ENCODE measurements around the gene GARIN5A. TPM values are rescaled to one million over a fixed set of nuclear protein-coding genes. Genes with fewer than 3 reads are reported as not detected.

Gene GARIN5A
- polyA plus RNA-seq, 4 donors, result 3.3 to 10.3 (median 6.6) TPM

DNA sequence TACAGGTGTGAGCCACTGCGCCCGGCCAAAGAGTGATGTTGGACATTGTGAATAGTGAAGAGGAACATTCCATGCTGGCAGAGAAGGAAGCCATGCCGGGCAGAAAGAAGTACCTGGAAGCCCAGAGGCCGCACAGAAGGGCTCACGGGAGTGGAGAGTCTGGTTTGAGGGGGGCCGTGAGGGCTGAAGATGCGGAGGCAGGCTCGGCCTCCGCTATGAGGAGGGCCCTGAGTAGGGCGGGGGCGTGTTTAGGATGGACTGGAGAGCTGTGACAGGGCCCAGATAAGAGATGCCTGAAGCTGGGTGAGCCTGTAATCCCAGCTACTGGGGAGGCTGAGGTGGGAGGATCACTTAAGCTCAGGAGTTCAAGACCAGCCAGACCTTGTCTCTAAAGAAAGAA lies 32.7 kb upstream of the GARIN5A start:
- DNase-seq (ENCODE audit: low read depth in 4 of 4, low spot score in 3 of 4), result no peak

DNA sequence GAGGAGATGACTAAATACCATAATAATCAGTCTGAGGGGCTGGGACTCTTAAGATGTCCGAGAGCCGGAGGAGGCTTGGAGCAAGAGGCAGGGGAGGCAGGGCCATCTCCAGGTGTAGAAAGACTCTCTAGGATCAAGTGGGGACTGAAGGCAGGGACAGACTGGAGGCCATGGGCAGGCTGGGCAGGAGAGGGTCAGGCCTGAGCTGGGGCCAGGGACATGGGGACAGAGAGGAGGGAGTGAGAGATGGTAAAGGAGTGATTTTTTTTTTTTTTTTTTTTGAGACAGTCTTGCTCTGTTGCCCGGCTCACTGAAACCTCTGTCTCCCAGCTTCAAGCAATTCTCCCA lies 32.2 kb upstream of the GARIN5A start:
- DNase-seq (ENCODE audit: low read depth in 4 of 4, low spot score in 3 of 4), result no peak

DNA sequence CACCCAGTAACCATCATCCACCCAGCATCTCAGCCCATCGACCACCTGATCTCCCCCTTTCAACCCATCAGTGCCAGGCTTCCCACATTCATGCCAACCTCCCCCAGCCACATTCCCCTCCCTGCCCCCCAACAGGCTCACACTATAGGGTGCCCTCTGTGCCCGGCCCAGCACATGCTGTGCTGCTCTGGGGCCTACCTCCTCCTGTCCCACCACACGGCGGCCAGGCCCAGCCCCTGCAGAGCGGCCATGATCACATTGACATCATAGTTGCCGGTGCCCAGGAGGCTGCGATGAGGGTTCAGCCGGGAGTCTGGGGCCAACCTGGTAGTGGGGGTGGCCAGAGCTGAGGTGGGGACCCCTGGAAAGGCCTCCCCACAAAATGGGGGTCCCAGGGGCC lies 30.7 kb upstream of the GARIN5A start:
- no peak for DNase-seq (ENCODE audit: low read depth in 4 of 4, low spot score in 3 of 4)

DNA sequence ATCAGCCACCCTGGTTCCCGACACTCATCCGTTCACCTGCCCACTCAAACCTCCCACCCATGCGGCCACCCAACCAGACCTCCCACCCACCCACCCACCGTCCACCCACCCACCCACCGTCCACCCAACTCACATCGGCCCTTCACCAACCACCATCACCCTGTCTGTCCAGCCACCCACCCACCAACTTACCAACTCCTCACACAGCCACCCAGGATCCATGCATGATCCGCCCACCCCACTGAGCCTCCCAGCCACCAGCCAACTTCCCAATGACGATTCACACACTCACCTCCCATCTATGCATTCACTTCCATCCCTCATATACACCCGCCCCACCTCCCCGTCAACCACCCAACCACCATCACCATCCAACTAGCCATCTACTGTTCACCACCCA lies 30.1 kb upstream of the GARIN5A start:
- no peak for DNase-seq (ENCODE audit: low read depth in 4 of 4, low spot score in 3 of 4)

DNA sequence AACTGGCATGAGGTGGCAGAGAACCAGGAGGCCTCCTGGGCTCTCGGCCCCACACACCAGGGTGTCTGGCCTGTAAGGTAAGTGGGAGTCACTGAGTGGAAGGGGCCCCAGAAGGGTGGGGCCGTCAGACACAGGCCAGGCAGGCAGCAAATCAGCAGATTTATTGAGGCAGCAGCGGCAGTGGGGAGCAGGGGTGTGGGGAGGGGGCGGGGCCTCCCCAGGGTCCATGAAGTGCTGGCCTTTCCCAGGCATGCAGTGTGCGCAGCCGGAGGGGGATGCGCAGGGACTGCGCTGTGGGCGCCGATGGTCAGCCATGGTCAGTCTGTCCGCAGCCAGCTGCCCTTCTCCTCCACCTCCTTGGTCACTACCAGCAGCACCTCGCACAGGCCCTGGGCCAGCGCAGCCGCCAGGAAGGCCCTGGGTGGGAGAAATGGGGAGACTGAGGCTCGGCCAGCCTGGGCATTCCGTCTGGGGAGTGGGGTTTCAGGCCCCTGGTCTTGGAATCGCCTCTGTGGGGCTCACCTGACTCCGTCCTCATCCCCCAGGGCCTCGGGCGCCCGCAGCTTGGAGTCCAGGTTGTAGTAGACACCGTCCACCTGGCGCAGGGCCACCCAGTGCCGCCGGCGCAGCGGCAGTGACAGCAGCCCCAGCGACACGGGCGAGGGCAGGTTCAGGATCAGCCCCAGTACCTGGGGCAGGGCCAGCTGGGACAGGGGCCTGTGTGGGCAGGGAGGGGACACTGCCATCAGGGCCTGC lies 29.4 kb upstream of the GARIN5A start:
- DNase-seq (ENCODE audit: low read depth in 4 of 4, low spot score in 3 of 4), result no peak

DNA sequence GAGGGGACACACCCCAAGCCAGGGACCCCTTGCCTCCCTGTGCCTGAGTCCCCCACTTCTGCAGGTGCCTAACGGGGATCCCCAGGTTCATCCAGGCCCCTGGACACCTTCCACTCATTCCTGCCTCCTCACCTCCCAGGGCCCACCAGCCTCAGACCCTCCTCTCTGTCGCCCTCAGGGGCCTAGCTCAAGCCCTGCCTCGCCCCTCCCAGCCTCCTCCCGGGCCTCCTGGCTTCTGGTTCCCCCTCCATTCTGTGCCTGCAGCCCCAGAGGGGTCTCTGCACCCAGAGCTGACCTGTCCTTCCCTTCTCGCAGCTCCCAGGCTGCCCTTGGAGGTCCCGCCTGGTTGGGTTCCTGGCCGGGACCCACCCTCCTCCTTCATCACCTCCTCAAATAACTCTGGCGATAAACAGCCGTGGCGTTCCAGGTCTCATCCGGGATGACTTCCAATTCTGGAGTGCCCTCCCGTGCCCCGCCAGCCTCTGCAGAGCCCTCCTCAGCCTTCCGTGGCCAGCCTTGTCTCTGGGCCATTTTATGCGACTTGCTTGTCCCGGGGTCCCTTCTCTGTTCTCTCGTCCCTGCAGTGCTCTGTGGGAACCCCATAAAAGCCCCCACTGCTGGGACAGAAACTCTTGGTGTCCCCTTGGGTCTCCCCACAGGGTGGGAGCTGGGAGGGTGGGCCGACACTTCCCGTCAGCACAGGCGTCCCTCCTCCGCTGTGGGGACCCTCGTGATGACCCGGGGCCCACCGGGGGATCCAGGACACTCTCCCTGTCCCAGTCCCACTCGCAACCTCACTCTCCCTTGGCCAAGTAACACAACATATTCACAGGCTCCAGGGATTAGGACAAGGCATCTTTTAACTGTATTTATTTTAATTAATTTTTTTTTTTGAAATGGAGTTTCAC lies 25.2 kb upstream of the GARIN5A start:
- DNase-seq (ENCODE audit: low read depth in 4 of 4, low spot score in 3 of 4), result no peak

DNA sequence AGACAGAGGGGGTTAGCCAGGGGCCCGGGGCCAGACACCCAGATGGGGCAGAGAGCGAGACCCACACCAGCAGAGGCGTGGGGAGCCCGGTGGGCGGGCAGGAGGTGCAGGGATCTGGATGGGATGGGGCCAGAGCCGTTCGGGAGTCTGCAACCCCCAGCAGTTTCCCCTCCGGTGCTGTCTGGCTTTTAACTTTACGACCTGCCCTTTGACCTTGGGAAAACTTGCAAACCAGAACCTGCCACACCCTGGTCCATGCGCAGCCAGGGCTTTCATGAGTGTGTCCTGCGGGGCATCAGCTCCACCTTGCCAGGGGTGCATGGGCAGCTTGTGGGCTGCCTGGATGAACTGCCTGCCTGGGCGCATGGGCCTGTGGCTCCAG lies 24.5 kb upstream of the GARIN5A start:
- no peak for DNase-seq (ENCODE audit: low read depth in 4 of 4, low spot score in 3 of 4)

DNA sequence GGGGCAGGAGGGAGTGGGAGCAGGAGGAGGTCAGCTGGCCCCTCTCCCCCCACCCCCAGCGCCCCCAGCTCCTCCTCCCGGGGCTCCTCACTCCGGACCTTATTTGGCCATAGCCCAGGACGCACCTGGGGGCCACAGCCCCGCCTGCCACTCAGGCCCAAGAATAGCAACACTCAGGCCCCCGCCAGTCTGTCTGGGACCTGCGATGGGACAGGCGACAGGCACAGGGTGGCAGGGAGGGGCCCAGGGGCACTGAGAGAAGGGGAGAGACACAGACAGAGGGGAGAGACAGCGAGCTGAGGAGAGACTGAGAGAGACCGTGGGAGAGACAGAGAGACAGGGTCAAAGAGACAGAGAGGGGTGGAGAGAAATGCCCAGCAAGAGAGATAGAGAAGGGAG lies 24.1 kb upstream of the GARIN5A start:
- no peak for DNase-seq (ENCODE audit: low read depth in 4 of 4, low spot score in 3 of 4)

DNA sequence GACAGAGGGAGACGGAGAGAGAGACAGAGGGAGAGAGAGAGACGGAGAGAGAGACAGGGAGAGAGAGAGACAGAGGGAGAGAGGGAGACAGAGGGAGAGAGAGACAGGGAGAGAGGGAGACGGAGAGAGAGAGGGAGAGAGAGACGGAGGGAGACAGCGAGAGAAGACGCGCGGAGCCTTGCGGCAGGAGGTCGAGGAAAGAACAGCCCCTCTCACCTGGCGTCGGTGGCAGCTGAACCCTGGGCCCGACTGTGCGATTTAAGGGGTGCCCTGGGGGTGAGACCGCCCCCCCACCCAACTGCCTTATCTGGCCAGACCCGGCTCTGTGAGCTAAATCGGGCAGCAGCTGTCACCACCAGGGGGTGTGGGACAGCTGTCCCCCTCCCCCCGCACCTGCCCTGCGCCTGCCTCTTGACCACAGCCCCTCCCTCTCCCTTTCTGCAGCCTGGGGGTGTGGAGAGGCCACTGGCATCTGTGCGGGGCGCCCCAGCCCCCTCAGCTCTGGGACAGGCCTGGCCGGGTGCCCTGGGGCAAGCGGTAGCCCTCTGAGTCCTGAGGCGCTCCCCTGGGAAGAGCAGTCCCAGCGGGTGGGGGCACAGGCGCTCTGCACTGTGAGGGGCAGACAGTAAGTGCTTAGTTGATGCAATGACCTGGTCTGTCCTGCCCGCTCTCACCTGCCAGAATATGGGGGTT lies 23.6 kb upstream of the GARIN5A start:
- DNase-seq (ENCODE audit: low read depth in 4 of 4, low spot score in 3 of 4), result no peak

DNA sequence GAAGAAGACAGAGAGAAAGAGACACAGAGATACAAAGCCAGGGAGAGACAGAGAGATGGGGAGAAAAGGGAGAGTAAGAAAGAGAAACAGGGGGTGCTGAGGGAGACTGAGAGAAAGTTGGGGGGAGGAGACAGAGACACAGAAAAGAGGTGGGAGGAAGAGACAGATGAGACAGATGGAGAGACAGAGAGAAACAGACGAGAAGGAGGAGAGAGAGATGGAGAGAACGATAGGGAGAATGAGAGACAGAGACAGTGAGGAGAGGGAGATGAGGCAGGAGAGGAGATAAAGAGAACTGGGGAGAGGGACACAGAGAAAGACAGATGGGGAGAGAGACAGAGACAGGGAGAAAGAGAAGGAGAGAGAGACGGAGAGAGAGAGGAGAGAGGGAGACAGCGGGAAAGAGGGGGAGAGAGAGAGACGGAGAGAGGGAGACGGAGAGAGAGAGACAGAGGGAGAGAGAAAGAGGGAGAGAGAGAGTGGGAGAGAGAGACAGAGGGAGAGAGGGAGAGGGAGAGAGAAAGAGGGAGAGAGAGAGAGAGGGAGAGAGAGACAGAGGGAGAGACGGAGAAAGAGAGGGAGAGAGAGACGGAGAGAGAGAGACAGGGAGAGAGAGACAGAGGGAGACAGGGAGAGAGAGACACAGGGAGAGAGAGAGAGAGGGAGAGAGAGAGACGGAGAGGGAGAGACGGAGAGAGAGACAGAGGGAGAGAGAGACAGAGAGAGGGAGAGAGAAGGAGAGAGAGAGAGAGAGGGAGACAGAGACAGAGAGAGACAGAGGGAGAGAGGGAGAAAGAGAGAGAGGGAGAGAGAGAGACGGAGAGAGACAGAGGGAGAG lies 21.8 kb upstream of the GARIN5A start:
- no peak for DNase-seq (ENCODE audit: low read depth in 4 of 4, low spot score in 3 of 4)

DNA sequence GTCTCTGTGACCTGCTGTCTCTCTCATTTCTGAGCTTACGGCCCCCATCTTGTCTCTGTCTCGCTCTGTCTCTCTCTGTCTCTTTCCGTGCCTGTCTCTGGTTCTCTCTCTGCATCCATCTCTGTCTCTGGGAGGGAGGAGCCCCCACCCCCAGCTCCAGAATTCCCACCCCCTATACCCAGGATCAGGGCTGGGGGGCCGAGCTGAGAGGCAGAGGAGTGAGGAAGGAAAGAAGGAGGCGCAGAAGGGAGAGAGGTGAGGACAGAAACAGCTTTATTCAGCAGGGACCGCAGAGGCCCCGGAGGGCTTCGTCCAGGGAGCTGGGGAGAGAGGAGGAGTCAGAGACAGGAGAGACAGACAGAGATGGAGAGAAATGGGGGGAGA lies 20.4 kb upstream of the GARIN5A start:
- no peak for DNase-seq (ENCODE audit: low read depth in 4 of 4, low spot score in 3 of 4)

DNA sequence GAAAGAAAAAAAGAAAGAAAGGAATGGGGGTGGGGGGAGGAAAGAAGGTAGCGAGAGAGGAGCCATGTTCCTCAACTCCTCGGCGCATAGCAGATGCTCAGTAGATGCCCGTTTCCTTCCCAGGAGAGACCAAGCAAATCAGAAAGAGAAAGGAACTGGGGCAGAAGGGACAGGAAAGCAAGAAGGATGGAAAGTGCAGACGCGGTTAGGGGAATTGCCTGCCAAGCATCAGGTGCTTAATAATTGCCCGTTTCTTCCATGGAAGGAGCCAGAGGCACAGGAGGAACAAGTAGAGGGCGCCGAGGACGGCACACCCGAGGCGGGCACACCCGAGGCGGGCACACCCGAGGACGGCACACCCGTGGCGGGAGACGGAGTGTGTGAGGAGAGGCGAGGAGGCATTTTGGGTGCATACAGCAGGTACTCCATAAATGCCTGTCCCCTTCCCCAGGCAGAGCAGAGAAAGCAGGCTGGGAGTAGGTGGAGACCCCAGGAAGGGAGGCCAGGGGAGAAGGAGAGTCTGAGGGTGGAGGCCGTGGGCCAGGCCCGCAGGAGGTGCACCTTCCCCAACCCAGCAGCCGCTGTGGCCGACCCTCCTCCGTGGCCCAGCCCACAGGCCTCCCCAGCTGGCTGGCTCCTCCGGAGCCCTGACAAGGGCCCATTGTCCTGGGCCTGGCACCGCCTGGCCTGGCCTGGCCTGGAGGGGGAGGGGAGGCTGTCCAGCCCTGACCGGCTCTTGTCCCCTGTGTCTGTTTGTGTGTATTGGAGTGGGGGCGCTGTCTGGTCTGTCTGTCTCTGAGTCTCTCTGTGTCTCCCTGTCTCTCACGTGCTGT lies 19.8 kb upstream of the GARIN5A start:
- DNase-seq (ENCODE audit: low read depth in 4 of 4, low spot score in 3 of 4), result no peak

DNA sequence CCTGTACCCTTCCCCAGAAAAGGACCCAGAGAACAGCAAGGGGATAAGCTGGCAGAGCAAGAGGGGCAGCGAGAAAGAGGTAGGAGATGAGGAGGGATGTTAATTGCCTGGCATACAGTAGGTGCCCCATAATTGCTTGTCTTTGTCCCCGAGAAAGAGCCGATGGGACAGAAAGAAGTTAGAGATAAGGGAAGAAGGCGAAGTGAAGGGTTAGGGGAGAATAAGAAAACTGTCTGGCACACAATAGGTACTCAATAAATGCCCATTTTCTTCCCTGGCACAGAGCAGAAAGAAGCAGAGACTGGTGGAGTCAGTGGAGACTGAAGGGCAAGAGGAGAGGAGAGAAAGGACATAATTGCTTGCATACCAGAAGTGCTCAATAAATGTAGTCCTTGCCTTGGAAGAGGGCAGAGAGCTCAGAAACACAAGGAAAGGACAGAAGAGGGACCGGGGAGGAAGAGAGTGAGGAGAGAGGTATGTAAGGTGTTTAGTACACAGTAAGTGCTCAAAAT lies 18.4 kb upstream of the GARIN5A start:
- no peak for DNase-seq (ENCODE audit: low read depth in 4 of 4, low spot score in 3 of 4)

DNA sequence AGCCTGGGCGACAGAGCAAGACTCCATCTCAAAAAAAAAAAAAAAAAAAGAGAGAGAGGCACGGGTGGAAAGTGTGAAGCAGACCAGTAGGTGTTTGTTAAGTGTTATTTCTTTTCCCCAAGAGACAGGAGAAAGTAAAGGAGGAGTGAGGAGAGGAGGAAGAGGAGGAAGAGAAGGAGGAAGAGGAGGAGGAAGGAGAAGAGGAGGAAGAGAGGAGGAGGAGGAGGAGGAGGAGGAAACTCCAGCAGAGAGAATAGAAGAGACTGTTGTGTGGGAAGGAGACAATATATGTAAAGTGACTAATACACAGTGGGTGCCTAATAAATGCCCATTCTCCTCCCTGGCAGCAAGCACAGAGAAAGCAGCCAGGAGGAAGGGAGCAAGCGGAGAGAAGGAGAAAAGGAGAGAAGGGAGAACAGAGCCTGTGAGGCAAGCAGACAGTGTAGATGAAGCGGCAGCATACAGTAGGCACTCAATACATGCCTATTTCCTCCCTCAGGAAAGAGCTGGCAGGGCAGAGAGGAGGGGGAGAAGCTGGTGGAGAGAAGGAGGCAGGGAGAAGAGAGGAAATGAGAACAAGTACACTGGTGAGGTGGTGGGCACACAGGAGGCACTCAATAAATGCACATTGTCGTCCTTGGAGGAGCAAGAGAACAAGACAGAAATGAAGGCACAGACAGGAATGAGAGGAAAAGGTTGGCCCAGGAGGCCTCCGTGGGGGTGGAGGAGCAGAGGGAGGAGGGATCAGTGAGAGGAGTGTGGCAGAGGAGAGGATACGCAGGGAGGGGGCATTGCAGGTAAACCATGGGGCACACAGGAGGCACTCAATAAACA lies 17.8 kb upstream of the GARIN5A start:
- DNase-seq (ENCODE audit: low read depth in 4 of 4, low spot score in 3 of 4), result no peak

DNA sequence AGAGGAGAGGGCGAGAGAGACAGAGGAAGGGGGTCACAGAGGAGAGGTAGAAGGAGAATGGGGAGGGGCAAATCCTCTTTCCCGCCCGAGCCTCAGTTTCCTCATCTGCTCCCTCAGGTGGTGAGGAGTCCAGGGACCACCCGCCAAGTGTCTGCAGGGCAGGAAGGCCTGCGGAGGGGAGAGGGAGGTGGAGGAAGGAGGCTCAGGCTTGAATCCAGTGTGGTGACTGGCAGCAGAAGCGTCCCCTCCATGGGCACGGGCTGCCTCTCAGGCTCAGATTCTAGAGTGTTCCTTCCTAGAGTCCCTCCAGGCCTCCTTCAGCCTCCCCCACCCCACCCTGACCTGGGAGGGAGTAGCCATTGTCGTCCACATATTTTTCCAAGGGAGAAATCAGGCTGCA lies 16.5 kb upstream of the GARIN5A start:
- no peak for DNase-seq (ENCODE audit: low read depth in 4 of 4, low spot score in 3 of 4)

DNA sequence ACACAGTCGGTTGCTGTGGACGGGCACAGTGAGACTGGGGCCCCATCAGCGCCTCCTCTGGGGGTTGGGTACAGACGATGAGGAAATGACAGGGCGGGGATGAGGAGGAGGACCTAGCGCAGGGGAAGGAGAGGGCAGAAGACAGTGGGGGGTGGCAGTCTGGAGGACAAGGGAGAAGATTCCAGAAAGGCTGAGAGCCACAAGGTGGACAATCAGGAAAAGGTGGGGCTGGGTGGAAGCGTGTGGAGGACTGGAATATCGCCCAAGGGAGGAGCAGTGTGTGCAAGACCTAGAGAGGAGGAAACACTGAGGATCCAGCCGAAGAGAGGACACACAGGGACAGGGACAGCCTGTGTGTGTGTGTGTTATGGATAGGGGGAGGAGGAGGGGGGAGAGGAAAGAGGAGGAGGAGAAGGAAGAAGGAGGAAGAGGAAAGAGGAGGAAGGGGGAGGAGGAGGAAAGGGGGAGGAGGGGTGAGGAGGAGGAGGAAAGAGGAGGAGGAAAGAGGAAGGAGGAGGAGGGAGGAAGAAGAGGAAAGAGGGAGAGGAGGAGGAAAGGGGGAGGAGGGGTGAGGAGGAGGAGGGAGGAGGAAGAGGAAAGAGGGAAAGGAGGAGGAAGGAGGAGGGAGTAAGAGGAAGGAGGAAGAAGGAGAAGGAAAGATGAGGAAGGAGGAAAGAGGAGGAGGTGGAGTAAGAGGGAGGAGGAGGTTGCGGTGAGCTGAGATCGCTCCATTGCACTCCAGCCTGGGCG lies 15.8 kb upstream of the GARIN5A start:
- DNase-seq (ENCODE audit: low read depth in 4 of 4, low spot score in 3 of 4), result no peak

DNA sequence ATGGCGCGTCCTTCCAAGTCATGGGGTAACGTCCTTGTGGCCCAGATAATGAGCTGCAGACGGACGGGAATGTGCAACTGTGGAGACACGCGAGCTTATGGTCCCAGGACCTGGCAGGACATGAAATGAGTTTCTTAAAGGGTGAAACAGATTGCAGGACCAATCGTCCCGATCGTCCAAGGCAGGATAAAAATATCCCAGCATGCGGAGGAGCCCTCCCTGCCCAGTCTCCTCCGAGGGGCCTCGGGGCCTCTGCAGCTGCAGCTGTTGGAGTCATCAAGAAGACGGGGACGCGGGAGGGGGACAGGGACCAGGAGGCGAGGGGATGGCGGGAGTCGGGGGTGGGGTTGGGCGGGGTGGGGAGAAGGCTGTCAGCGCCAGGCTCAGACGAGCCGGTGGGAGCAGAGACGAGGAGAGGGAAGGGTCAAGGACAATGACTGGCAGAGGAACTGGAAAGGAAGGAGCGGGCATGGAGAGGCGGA lies 14.4 kb upstream of the GARIN5A start:
- no peak for DNase-seq (ENCODE audit: low read depth in 4 of 4, low spot score in 3 of 4)

DNA sequence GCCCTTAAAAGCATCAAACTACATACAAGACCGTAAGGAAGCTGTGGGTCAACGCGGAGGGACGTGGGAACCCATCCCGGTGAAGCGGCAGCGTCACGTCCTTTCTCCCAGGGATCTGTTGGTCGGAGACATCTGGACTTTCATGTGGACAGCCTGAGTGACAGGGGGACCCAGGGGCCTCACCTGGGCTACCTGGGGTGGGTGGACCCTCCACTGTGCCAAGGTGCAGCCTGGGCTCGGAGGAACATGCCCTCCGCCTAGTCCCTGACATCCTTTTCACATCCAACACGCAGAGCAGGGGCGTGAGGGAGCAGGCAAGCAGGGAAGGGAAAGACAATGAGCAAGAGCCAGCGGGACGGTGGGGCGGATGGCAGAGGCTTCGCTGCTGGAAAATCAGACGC lies 13.8 kb upstream of the GARIN5A start:
- DNase-seq (ENCODE audit: low read depth in 4 of 4, low spot score in 3 of 4), result no peak
